ENCODE results near the gene CCNG2. TPM values are rescaled to one million over a fixed set of nuclear protein-coding genes. Genes with fewer than 3 reads are reported as not detected.

Gene CCNG2
- total and polyA plus RNA-seq, 9 of the 15 experiments (the other 6 are each of a cell fraction or from before 2014, with no cell fraction given) = 0.49 to 6.6 (median 2.9) TPM

DNA sequence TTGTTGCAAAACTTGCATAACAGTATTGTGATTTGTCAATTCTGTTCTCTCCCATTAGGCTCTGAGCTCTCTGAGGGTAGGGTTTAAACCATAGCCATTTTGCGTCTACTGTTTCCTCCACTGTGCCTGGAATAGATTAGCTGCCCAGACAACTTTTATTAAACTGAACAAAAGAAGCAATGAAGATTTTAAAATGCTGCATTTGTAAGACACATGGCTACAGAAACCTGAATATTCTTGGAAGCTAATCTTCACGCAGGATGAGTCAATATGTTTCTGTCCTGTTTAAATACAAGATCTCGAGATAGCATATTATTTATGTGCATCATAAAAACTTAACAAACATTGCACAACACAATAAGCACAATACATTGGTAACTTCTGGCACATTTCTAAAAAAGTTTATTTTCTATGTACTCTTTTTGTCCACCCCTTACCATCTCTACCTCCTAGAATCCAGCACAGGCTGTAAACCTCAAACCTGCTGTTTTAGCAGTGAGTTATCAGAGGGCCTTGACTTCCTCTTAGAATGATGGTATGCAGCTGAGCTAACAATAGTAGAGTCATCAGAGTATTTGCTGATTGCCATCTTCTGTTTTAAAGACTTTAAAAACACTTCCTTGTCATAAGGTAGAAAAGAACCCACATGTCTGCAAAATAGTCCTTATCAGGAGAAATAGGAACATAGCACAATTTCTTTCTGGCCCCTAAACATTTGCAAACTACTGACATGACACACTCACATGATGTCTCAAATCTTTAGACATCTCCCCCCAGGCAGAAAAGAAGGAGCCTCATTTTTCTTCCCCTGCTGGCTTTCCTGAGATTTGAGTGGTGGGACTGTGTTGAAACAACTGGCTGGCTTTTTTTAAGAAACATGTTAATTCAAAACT, 10.6 kb upstream of the CCNG2 start (continued):
- TF ChIP-seq, protein P1, sequence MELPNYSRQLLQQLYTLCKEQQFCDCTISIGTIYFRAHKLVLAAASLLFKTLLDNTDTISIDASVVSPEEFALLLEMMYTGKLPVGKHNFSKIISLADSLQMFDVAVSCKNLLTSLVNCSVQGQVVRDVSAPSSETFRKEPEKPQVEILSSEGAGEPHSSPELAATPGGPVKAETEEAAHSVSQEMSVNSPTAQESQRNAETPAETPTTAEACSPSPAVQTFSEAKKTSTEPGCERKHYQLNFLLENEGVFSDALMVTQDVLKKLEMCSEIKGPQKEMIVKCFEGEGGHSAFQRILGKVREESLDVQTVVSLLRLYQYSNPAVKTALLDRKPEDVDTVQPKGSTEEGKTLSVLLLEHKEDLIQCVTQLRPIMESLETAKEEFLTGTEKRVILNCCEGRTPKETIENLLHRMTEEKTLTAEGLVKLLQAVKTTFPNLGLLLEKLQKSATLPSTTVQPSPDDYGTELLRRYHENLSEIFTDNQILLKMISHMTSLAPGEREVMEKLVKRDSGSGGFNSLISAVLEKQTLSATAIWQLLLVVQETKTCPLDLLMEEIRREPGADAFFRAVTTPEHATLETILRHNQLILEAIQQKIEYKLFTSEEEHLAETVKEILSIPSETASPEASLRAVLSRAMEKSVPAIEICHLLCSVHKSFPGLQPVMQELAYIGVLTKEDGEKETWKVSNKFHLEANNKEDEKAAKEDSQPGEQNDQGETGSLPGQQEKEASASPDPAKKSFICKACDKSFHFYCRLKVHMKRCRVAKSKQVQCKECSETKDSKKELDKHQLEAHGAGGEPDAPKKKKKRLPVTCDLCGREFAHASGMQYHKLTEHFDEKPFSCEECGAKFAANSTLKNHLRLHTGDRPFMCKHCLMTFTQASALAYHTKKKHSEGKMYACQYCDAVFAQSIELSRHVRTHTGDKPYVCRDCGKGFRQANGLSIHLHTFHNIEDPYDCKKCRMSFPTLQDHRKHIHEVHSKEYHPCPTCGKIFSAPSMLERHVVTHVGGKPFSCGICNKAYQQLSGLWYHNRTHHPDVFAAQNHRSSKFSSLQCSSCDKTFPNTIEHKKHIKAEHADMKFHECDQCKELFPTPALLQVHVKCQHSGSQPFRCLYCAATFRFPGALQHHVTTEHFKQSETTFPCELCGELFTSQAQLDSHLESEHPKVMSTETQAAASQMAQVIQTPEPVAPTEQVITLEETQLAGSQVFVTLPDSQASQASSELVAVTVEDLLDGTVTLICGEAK (IDR thresholded peaks at IDR 0.05) = no peak
- TF ChIP-seq, protein P1 (CRISPR knock-in tag; IDR thresholded peaks at IDR 0.05) = no peak
- TF ChIP-seq, protein P2, sequence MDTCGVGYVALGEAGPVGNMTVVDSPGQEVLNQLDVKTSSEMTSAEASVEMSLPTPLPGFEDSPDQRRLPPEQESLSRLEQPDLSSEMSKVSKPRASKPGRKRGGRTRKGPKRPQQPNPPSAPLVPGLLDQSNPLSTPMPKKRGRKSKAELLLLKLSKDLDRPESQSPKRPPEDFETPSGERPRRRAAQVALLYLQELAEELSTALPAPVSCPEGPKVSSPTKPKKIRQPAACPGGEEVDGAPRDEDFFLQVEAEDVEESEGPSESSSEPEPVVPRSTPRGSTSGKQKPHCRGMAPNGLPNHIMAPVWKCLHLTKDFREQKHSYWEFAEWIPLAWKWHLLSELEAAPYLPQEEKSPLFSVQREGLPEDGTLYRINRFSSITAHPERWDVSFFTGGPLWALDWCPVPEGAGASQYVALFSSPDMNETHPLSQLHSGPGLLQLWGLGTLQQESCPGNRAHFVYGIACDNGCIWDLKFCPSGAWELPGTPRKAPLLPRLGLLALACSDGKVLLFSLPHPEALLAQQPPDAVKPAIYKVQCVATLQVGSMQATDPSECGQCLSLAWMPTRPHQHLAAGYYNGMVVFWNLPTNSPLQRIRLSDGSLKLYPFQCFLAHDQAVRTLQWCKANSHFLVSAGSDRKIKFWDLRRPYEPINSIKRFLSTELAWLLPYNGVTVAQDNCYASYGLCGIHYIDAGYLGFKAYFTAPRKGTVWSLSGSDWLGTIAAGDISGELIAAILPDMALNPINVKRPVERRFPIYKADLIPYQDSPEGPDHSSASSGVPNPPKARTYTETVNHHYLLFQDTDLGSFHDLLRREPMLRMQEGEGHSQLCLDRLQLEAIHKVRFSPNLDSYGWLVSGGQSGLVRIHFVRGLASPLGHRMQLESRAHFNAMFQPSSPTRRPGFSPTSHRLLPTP (IDR thresholded peaks at IDR 0.05; ENCODE audit: borderline replicate concordance, extremely low read depth, insufficient read length) = no peak
- TF ChIP-seq, protein P3, sequence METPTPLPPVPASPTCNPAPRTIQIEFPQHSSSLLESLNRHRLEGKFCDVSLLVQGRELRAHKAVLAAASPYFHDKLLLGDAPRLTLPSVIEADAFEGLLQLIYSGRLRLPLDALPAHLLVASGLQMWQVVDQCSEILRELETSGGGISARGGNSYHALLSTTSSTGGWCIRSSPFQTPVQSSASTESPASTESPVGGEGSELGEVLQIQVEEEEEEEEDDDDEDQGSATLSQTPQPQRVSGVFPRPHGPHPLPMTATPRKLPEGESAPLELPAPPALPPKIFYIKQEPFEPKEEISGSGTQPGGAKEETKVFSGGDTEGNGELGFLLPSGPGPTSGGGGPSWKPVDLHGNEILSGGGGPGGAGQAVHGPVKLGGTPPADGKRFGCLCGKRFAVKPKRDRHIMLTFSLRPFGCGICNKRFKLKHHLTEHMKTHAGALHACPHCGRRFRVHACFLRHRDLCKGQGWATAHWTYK (CRISPR knock-in tag; IDR thresholded peaks at IDR 0.05) = no peak
- no peak for TF ChIP-seq PTTG1 (tag; IDR thresholded peaks at IDR 0.05; ENCODE audit: low read depth)
- TF ChIP-seq RCOR1 (IDR thresholded peaks at IDR 0.05; ENCODE audit: borderline replicate concordance in 1 of 2, low read depth in 2 of 2, low read length in 2 of 2) = peak in 1 of 2 experiments; percentile 39; a peak in 1 of 4 replicates
- TF ChIP-seq NFIC (IDR thresholded peaks at IDR 0.05) = no peak
- TF ChIP-seq ZNF707 (CRISPR knock-in tag; conservative IDR thresholded peaks at IDR 0.05) = no peak
- no peak for TF ChIP-seq BRF1 (IDR thresholded peaks at IDR 0.05; ENCODE audit: borderline replicate concordance, extremely low read depth, insufficient read length)
- TF ChIP-seq, protein P4, sequence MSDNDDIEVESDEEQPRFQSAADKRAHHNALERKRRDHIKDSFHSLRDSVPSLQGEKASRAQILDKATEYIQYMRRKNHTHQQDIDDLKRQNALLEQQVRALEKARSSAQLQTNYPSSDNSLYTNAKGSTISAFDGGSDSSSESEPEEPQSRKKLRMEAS (CRISPR knock-in tag; IDR thresholded peaks at IDR 0.05) = no peak
- no peak for TF ChIP-seq KDM2B (CRISPR knock-in tag; IDR thresholded peaks at IDR 0.05)
- TF ChIP-seq U2AF1 (optimal IDR thresholded peaks at IDR 0.05; ENCODE audit: low read depth, low read length) = no peak
- TF ChIP-seq ZNF174 (CRISPR knock-in tag; IDR thresholded peaks at IDR 0.05) = no peak
